ENCODE data around the gene TMOD3.

- TF ChIP-seq EZH2phosphoT487 (IDR thresholded peaks at IDR 0.05; ENCODE audit: borderline replicate concordance) = no peak
- no peak for TF ChIP-seq CTCF (conservative IDR thresholded peaks at IDR 0.05; ENCODE audit: low read length)
Observed at GRCh38 chr15:51828621-51829375, 655 bp upstream of the TMOD3 start.

All from Loucy (cell line).